Left lung (tissue), 10 donors: ENCODE results near the gene KIF16B. TPM values are rescaled to one million over a fixed set of nuclear protein-coding genes. Genes with fewer than 3 reads are reported as not detected.

ENCODE experiments used
- ATAC-seq: fragments of 200-7000 bp; cut with Tn5 transposase; one replicate; pipeline ENCODE4 v1.9.1; 2020; ENCODE audit warnings: moderate library complexity
- DNase-seq, 4 donors: peaks; one replicate each; pipeline ENCODE4 v3.0.0-alpha.2; 2013 to 2020
- H3K27ac ChIP-seq, 2 donors: fragments of 200-600 bp; sonication (generic) in 1 of 2; one replicate each; pipeline versions ENCODE4 v1.5.0 to v1.8.0; 2020 to 2021
- H3K27me3 ChIP-seq, 2 donors: fragments of 200-600 bp; sonication (generic) in 1 of 2; one replicate each; pipeline versions ENCODE4 v1.5.0 to v1.8.0; 2020 to 2021
- H3K36me3 ChIP-seq, 2 donors: fragments of 200-600 bp; sonication (generic) in 1 of 2; one replicate each; pipeline versions ENCODE4 v1.5.0 to v1.8.0; 2020 to 2021
- H3K4me1 ChIP-seq, 2 donors: fragments of 200-600 bp; one replicate each; pipeline ENCODE4 v1.8.0; 2021
- H3K4me3 ChIP-seq, 2 donors: fragments of 200-600 bp; sonication (generic) in 1 of 2; one replicate each; pipeline versions ENCODE4 v1.5.0 to v1.8.0; 2020 to 2021; ENCODE audit warnings: mild to moderate bottlenecking in 1 of 2
- H3K9me3 ChIP-seq, 2 donors: fragments of 200-600 bp; sonication (generic) in 1 of 2; one replicate each; pipeline versions ENCODE4 v1.5.0 to v1.8.0; 2020 to 2021
- intact Hi-C, 2 donors: fragments of 100-400 bp; cut with DNase I; formaldehyde crosslinking; loops; one replicate each; pipeline versions ENCODE4 v1.11.2 to v1.14.2; 2022
- polyA plus RNA-seq, 6 donors: library from polyadenylated mRNA; unstranded; fragments of 120-200 nt; gene quantifications; one replicate each; pipeline ENCODE4 v1.2.1, GENCODE V29; 2013; ENCODE audit not compliant: insufficient read length in 6 of 6
- total RNA-seq, 2 donors: library from RNA; stranded (reverse); fragmentation: NEBNext Ultra II Directional; extraction: Animal tissue kit (Norgen Biotek cat#: 25700); gene quantifications; one replicate each; pipeline ENCODE4 v1.2.1, GENCODE V29; 2021
- TF ChIP-seq, protein P1 (sequence below), 2 donors: fragments of 200-600 bp; sonication (generic) in 1 of 2; IDR thresholded peaks; one replicate each; pipeline versions ENCODE4 v1.5.0 to v1.8.0; 2021; ENCODE audit warnings: antibody characterized with exemption in 2 of 2
- donor health status: DM: no; HTN: yes; CAD: no.
- donor health status: DM: no; HTN: no; CAD: no.

KIF16B gene
- total and polyA plus RNA-seq, 8 donors: 9.1 to 23.8 (median 12.8) TPM

DNA sequence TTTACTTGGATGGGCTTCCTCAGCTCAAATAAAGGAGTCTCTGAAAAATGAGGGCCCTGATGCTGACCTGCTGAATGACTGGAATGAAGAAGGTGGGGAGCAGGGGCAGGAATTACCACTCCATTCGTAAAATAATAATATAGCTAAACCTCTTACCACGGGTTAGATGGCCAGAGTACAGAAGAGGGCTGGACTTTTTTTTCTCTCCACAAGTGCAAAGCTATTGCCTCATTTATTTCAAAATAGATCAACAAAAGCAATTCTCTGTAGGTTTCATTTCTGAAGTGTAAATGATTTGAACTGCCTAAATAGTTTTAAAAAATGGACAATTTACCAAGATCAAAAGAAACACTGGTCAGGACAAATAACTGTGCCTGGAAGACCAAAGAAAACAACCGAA, 256.7 kb downstream of the KIF16B start:
- DNase-seq (no peak), ATAC-seq (no peak)
- Histone ChIP-seq H3K4me1 (no peaks in the 10 kb centered on the region), H3K36me3 (no peaks in the 10 kb centered on the region), H3K27ac (no peak overlapping the region), H3K27me3 (no peaks in the 10 kb centered on the region), H3K4me3 (no peak overlapping the region), H3K9me3 (no peaks in the 10 kb centered on the region)
- TF ChIP-seq, protein P1, sequence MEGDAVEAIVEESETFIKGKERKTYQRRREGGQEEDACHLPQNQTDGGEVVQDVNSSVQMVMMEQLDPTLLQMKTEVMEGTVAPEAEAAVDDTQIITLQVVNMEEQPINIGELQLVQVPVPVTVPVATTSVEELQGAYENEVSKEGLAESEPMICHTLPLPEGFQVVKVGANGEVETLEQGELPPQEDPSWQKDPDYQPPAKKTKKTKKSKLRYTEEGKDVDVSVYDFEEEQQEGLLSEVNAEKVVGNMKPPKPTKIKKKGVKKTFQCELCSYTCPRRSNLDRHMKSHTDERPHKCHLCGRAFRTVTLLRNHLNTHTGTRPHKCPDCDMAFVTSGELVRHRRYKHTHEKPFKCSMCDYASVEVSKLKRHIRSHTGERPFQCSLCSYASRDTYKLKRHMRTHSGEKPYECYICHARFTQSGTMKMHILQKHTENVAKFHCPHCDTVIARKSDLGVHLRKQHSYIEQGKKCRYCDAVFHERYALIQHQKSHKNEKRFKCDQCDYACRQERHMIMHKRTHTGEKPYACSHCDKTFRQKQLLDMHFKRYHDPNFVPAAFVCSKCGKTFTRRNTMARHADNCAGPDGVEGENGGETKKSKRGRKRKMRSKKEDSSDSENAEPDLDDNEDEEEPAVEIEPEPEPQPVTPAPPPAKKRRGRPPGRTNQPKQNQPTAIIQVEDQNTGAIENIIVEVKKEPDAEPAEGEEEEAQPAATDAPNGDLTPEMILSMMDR (IDR thresholded peaks at IDR 0.05): no peak
- intact Hi-C loops: no loop called here

DNA sequence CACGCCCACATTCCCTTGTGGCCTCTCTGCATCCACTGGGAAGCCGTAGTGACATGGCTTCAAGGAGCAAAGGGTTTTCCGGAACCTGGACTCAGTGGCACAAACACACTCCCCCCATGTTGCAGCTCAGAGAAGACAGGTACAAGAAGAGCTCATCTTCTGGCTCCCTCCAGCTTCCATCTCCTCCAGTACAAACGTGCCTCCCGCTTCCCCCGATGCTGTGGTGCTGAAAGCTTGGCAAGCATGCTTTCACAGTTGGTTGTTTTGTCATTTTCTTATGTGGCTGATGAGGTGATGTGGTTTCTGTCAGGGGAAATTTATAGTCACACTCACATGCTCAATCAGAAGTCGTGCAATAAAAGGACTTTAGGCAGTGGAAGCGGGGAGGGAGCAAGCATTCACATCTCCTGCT, 258.5 kb downstream of the KIF16B start:
- Histone ChIP-seq H3K9me3 (no peaks in the 10 kb centered on the region), H3K36me3 (peaks cover 0 to 8% of the 10 kb centered on the region in 2 donors), H3K4me3 (no peak overlapping the region), H3K4me1 (no peaks in the 10 kb centered on the region), H3K27ac (no peak overlapping the region), H3K27me3 (no peaks in the 10 kb centered on the region)
- TF ChIP-seq, protein P1 (IDR thresholded peaks at IDR 0.05): no peak
- DNase-seq (peak in 2 of 4 donors; percentile 0 to 3), ATAC-seq (no peak)
- intact Hi-C loops: no loop called here

DNA sequence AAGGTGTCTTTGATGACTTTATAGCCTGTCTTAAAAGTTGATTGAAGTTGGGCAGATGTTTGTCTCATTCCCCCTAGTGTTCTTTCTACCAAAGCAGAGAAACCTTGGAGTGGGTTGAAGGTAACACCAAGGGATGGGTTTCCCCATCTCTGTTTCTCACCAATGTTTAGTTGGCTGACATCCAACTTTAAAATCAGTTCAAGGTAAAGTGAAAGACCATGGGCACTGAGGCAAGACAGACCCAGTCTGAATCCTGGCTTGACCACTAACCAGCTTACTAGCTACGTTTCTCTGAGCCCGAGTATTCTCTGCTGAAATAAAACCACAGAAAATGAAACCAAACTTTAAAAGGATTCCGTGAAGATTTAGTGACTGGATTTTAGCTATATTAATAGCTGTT, 258.9 kb downstream of the KIF16B start:
- no peaks in the 10 kb centered on the region for H3K4me1 ChIP-seq
- no peak overlapping the region for H3K27ac ChIP-seq
- intact Hi-C loops: no loop called here
- TF ChIP-seq, protein P1 (IDR thresholded peaks at IDR 0.05): no peak
- H3K36me3 ChIP-seq: peaks cover 0 to 8% of the 10 kb centered on the region in 2 donors
- ATAC-seq (no peak), DNase-seq (no peak)
- no peaks in the 10 kb centered on the region for H3K9me3 ChIP-seq
- H3K27me3 ChIP-seq: no peaks in the 10 kb centered on the region
- H3K4me3 ChIP-seq: no peak overlapping the region

DNA sequence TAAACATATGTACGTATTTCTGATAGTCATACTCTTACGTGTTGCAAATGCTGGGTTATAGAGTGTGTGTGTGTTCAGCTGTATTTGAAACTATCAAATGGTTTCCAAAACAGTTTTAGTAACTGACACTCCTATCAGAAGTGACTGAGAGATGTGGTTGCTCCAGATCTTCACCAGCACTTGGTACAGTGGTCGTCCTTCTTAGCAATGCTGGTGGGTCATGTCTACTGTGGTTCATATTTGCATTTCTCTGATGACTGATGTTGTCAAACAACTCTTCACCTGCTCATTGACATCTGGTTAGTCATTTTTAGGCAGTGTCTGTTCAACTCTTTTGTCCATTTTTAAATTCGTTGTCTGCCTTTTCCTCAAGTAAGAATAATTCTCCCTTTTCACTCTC, 259.3 kb downstream of the KIF16B start:
- intact Hi-C loops: no loop called here
- Histone ChIP-seq H3K4me3 (no peak overlapping the region), H3K27me3 (no peaks in the 10 kb centered on the region), H3K36me3 (peaks cover 0 to 8% of the 10 kb centered on the region in 2 donors), H3K9me3 (no peaks in the 10 kb centered on the region), H3K4me1 (no peaks in the 10 kb centered on the region), H3K27ac (no peak overlapping the region)
- DNase-seq (no peak), ATAC-seq (no peak)
- TF ChIP-seq, protein P1 (IDR thresholded peaks at IDR 0.05): no peak

DNA sequence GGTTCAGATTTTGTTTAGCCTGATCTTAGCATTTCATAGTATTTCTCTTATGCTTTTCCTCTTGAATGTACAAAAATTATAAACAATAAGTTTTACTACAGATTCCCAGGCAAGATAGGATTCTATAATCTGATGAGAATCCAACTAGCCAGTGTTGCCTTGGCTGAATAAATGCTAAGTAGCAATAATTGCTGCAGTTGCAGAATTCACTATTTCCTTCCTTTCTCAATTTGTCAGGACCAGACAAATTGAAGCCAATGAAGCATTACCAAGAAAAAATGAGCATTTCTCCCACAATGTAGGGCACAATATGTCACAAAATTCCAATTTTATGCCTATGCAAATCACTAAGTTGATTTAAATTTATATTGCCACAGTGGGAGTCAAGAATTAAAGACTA, 260.2 kb downstream of the KIF16B start:
- intact Hi-C loops: no loop called here
- Histone ChIP-seq H3K36me3 (peaks cover 0 to 8% of the 10 kb centered on the region in 2 donors), H3K4me3 (no peak overlapping the region), H3K4me1 (no peaks in the 10 kb centered on the region), H3K9me3 (no peaks in the 10 kb centered on the region), H3K27ac (no peak overlapping the region), H3K27me3 (no peaks in the 10 kb centered on the region)
- DNase-seq (no peak), ATAC-seq (no peak)
- TF ChIP-seq, protein P1 (IDR thresholded peaks at IDR 0.05): no peak
